ENCODE results near the gene TNPO3.

DNA sequence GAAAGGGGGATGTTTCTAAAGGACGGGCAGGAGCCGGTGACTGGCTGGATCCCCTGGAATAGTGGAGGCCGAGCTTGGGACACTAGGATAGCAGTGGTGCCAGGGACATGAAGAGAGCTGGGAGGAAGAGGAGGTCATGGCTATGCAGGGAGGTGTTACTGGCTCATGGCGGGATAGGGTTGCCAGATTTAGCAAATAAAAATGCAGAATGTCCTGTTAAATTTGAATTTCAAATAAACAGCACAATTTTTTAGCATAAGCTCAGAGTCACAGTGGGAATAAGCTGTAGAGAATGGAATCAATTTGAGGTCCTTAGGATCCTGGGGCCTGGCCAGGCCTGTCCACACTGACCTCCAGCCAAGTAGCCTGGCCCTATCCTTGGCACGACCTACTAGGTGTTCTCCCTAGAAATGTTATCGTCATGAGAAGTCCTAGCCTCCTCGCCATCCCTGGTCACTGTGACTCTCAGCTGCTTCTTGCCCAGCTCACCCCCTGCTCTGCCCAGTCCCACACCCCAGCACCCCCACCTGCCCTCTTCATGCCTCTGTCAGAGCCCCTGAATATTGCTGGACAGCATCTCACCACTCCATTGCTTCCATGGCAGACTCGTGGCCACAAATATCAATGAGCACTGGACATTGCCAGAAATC, 136.8 kb downstream of the TNPO3 start:
- TF ChIP-seq, protein P1, sequence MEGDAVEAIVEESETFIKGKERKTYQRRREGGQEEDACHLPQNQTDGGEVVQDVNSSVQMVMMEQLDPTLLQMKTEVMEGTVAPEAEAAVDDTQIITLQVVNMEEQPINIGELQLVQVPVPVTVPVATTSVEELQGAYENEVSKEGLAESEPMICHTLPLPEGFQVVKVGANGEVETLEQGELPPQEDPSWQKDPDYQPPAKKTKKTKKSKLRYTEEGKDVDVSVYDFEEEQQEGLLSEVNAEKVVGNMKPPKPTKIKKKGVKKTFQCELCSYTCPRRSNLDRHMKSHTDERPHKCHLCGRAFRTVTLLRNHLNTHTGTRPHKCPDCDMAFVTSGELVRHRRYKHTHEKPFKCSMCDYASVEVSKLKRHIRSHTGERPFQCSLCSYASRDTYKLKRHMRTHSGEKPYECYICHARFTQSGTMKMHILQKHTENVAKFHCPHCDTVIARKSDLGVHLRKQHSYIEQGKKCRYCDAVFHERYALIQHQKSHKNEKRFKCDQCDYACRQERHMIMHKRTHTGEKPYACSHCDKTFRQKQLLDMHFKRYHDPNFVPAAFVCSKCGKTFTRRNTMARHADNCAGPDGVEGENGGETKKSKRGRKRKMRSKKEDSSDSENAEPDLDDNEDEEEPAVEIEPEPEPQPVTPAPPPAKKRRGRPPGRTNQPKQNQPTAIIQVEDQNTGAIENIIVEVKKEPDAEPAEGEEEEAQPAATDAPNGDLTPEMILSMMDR (IDR thresholded peaks at IDR 0.05), result no peak
- TF ChIP-seq POLR2AphosphoS5 (IDR thresholded peaks at IDR 0.05) (no peak), POLR2A (IDR thresholded peaks at IDR 0.05) (no peak), EP300 (IDR thresholded peaks at IDR 0.05) (no peak)

Data from suprapubic skin (tissue), 4 donors.